ENCODE results near the gene XYLB.

DNA sequence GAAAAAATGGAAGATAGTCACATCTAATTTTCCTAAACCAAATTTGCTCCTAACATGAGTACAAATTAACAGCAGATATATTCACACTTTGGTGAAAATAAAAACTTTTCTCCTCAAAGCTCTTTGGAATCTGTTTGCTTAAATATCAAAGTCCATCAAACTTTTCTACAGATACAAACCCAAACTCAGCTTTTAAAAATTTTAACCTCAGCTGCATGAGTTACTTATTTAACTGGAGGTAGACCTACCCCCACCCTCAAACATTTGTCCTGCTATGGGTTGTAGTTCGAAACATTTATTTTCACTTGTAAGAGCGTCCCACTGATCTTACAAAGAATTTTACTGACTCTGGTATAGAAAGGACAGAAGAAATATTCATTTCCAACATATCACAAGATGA, 8.9 kb upstream of the XYLB start:
- no peak for TF ChIP-seq CTCF (IDR thresholded peaks at IDR 0.05)
- no peak for TF ChIP-seq POLR2AphosphoS5 (IDR thresholded peaks at IDR 0.05; ENCODE audit: low read depth, low read length)
- no peak for TF ChIP-seq SIN3A (IDR thresholded peaks at IDR 0.05; ENCODE audit: borderline replicate concordance, insufficient read depth, low read depth, low read length)
- TF ChIP-seq TCF7L2 (IDR thresholded peaks at IDR 0.05; ENCODE audit: low read depth, low read length), result no peak
- TF ChIP-seq, protein P1, sequence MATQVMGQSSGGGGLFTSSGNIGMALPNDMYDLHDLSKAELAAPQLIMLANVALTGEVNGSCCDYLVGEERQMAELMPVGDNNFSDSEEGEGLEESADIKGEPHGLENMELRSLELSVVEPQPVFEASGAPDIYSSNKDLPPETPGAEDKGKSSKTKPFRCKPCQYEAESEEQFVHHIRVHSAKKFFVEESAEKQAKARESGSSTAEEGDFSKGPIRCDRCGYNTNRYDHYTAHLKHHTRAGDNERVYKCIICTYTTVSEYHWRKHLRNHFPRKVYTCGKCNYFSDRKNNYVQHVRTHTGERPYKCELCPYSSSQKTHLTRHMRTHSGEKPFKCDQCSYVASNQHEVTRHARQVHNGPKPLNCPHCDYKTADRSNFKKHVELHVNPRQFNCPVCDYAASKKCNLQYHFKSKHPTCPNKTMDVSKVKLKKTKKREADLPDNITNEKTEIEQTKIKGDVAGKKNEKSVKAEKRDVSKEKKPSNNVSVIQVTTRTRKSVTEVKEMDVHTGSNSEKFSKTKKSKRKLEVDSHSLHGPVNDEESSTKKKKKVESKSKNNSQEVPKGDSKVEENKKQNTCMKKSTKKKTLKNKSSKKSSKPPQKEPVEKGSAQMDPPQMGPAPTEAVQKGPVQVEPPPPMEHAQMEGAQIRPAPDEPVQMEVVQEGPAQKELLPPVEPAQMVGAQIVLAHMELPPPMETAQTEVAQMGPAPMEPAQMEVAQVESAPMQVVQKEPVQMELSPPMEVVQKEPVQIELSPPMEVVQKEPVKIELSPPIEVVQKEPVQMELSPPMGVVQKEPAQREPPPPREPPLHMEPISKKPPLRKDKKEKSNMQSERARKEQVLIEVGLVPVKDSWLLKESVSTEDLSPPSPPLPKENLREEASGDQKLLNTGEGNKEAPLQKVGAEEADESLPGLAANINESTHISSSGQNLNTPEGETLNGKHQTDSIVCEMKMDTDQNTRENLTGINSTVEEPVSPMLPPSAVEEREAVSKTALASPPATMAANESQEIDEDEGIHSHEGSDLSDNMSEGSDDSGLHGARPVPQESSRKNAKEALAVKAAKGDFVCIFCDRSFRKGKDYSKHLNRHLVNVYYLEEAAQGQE (IDR thresholded peaks at IDR 0.05; ENCODE audit: insufficient read depth in 1 of 2, low read depth in 2 of 2, low read length in 1 of 2), result no peak

Measured in Panc1 (cell line).